GM18499 (cell line): ENCODE data around the gene LOXL3.

Experiments
- ATAC-seq: cut with Tn5 transposase; IDR thresholded peaks from one replicate; pipeline ENCODE4 v1.9.1; 2021; ENCODE audit warnings: moderate number of reproducible peaks; ENCODE audit not compliant: insufficient read depth, unreplicated experiment

The LOXL3 gene, protein sequence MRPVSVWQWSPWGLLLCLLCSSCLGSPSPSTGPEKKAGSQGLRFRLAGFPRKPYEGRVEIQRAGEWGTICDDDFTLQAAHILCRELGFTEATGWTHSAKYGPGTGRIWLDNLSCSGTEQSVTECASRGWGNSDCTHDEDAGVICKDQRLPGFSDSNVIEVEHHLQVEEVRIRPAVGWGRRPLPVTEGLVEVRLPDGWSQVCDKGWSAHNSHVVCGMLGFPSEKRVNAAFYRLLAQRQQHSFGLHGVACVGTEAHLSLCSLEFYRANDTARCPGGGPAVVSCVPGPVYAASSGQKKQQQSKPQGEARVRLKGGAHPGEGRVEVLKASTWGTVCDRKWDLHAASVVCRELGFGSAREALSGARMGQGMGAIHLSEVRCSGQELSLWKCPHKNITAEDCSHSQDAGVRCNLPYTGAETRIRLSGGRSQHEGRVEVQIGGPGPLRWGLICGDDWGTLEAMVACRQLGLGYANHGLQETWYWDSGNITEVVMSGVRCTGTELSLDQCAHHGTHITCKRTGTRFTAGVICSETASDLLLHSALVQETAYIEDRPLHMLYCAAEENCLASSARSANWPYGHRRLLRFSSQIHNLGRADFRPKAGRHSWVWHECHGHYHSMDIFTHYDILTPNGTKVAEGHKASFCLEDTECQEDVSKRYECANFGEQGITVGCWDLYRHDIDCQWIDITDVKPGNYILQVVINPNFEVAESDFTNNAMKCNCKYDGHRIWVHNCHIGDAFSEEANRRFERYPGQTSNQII

DNA sequence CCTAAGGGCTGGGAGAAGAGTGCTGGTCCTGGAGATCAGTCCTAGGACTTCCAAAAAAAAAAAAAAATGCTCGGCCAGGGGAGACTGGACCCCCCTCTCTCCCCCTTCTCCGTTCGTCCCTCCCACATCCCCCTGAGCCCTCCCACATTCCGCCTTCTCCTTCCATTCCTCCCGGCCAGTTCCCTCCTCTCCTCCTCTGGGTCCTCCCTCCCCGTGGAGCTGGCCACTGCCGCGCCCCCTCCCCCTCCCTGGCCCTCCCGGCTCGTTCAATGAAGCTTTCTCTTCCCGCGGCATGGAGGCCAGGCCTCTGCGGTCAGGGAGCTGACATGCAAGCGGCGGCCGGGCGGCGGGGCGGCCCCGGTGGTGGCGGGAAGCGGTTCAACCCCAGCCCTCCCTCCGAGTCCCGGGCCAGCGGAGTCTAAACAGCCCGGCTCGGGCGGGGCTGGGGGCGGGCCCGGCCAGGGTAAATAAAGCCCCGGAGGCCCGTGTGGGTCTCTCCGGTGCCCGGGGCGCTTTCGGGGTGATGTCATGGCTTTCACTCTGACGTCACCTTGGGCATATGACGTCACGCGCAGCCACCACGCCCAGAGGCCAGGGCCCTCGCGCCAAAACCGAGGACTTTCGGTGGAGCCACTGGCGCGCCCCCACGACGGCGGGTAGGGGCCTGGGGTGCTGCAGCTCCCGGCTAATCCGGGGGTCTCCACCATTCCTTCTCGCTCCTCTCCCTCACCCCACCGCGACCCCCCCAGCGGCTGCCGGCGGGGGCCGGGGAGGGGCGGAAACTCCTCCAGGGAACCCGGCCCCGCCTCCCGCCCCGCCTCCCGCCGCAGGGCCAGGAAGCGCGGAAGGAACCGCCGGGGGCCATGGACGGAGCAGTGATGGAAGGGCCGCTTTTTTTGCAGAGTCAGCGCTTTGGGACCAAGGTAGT is at the start of gene LOXL3, which contains the start of gene DOK1:
LOXL3 (minus strand) TSS at position 51 of the 928 bp plus-strand sequence. CDS start 1,308 bp downstream, outside the sequence.
DOK1 (plus strand) TSS at position 829 of the 928 bp plus-strand sequence; CDS start at position 864, 35 bp downstream.
- ATAC-seq: no peak

DNA sequence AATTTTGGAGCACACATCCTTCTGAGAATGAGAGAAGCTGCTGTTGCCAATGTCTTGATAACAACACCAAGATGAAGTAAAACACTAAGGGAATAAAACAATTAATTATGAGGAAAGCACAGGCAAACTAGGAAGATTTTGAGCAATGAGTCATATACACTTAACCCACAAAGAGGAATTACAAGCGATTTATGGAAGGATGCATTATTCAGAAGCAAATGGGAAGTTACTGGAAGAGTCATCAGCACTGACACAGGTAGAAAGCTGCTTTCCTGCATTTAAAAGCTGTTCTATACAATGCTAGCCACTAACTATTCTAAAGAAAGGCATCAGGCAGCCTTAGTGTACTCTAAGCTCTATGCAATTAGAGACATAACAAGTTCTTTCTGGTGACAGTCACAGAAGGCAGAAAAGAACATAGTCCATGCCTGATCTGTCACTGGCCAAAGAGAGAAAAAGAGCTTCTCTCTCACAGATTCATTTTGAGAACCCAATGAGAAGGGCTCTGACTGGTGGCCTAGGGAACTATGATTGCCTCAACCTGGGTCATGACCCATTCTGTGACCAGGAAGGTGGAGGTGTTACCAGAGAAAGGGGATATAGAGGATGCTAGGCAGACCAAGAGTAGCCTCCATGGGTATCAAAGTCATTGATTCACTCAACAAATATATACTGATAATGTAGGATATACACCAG is 49.0 kb upstream of the LOXL3 start:
- no peak for ATAC-seq

DNA sequence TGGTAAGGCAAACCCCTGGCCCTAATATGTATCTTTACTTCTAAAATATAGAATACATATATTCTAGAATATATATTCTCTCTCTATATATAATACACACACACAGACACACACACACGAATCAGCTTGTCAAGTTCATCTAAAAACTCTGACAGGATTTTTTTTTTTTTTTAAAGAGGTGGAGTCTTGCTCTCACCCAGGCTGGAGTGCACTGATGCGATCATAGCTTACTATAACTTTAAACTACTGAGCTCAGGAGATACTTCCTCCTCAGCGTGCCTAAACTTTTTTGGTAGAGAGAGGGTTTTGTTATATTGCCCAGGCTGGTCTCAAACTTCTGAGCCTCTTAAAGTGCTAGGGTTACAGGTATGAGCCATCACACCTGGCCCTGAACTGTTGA is 45.9 kb upstream of the LOXL3 start:
- no peak for ATAC-seq

DNA sequence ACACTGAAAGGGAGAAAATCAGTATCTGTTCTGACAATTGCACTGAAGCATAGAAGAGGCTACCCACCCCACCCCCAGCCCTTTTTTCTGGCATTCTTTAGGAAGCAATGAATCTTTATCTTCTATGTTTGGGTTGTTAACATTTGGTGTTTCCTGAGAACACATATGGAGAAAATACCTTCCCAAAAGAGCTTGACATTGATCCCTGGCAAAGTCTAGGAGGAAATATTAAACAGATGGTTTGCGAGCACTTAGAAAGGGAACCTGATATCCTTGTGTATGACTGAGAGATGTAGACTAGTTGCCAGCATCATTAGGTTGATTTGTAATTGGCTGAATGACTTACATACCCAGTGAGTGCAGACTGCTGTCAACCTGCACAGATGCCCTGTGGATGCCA is 43.7 kb upstream of the LOXL3 start:
- ATAC-seq: no peak

DNA sequence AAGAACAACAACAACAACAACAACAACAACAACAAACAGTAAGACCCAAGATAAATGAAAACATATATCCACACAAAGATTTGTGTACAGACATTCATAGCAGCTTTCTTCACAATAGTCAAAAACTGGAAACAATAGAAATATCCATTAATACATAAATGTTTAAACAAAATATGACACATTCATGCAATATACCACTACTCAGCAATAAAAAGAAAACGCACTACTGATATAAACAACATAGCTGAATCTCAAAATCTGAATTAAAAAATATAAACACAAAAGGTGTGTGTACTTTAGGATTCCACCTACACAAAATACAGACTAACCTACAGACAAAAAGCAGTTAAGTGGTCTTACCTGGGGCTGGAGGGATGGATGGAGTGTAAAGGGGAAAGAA is 42.8 kb upstream of the LOXL3 start:
- no peak for ATAC-seq

DNA sequence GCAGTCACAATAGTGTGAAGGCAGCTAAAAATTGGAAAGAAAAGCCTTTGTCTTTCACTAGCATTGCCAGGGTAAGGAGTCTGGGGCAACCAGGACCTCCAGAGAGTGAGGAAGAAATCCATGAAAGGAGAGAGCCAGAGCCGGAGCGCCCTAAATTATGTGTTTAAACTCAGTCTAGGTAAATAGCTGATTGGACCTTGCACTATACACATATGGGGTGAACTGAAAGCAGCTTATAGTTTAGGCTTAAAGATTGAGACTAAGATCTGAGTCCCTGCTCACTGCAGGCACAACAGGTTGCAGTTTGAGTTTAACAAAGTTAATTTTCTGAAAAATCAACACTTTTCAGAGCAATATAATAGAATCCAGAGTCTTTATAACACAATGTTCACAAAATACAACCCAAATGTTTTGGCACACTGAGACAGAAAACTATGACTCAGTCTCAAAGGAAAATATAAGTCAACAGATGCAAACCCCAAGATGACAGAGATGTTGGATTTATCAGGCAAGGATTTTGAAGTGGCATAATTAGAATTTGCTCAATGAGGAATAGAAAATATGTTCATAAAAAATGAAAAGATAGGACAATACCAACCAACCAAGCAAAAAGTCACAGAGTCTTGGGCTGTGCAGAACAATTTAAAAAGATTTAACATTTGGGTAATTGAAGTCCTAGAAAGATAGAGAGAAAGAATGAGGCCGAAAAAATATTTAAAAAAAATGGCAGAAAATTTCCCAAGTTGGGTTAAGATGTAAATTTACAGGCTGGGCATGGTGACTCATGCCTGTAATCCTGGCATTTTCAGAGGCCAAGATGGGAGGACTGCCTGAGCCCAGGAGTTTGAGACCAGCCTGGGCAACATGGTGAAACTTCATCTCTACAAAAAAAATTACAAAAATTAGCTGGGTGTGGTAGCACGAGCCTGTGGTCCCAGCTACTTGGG is 40.4 kb upstream of the LOXL3 start:
- ATAC-seq: no peak

DNA sequence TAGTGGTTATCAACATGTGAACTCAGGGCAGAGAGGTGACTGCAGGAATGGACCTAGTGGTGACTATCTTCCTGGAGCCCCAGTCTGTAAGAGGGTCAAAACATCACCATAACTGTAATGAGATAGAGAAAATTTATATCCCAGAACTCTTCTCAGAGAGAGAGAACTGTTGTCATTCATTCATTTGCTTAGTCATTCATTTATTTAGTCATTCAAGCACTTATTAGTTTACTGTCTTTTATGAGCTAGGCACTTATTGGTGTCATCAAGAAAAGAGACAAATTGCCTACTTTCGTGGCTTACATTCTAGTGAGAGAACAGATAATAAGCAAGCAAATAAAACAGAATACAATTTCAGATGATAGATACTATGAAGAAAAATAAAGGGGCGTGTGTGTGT is 34.9 kb upstream of the LOXL3 start:
- no peak for ATAC-seq

DNA sequence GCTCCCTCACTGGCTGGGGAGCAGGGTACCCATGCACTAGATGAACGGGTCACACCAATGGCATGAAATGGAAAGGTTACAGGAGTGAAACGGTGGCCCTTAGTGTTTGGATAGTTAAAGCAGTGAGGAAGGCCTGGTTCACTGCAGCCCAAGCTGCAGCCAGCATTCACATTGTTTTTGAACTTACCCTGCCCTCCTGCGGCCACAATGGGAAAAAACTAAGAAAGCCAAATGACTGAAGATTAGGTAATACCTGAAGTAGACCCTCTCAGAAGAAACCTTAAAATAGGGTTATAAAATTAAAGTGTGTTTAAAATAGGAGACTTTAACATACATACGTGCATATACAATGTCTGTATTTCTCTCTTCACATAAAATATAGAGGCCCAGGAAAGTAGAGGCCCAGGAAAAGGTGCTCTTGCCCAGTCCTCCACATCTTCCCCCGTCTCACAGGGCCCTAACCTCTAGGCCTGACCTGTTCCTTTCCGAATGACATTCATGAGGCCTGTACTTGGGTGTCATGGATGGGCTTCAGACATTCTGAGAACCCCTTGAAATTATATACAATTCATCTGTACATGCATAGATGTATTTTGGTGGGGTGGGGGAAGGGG is 34.0 kb upstream of the LOXL3 start:
- peak; percentile 58 for ATAC-seq

DNA sequence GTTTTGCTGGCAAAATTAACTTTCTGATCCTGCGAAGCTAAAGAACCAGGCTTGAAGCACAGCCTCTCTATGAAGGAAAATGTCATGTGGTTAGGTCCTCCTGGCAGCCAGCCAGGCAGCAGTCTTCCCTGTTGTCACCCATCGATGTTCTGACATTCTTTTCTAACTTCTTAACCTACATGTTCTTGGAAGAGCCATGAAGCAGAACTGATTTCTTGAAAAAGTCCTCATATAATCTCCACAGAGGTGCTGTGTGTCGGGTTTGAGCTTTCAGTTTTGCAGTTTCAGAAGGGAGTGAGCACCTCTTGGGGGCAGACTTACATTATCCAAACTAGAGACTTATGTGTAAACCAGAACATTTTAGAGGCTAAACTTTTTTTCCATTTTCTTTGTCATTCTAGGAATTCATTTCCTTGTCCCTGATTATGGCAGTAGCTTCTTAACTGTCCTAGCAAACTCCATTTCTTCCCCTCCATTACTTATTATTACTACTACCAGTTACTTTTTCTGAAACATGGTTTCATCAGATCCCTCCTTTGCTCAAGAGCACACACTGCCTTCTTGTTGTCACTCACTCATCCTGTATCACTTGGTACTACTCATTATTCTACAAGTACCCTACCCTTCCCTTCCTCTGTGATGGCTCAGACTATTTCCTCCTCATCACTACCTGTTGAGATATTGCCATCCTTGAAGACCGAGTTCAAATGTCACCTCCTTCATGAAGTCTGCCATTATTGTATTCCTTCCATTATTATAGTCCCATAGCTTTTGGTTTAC is 31.9 kb upstream of the LOXL3 start:
- ATAC-seq: no peak

DNA sequence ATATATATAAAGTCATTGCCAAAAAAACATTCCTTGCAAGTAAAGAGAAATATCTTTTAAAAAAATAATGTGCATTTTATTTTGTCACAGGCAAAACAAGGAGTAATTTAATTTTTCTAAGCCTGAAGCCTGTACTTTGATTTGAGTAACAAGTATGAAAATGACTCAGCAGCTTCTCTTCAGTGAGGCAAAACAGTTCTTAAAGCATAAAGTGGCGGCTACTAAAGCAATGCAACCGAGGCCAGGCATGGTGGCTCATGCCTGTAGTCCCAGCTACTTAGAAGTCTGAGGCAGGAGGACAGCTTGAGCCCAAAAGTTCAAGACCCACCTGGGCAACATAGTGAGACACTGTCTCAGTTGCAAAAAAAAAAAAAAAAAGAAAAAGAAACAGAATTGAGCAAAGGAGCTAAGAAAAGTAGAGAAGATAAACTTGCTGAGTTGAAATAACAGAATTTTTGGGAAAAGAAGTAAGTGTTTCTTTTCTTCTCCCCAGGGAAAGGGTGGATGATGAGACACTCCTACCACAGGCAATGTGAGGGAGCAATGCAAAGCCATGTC is 30.4 kb upstream of the LOXL3 start:
- ATAC-seq: peak; percentile 61

DNA sequence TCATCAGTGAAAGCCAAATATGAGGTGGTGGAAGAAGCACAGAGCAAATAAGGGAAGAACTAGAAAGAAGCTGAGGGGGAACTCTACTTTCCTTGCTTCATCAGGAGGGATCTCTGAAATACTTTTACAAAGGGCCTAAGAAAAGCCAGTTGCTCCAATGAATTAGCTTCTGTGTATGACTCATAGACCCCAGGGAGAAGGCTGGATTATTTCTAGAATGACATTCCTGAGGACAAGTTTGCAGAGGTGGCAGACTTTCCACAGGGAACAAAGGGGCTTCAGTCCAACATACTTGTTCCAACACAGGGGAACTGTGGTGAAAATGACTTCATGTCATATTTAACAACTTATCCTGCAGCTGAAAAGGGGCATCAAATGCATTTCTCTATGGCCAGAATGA is 29.8 kb upstream of the LOXL3 start:
- no peak for ATAC-seq

DNA sequence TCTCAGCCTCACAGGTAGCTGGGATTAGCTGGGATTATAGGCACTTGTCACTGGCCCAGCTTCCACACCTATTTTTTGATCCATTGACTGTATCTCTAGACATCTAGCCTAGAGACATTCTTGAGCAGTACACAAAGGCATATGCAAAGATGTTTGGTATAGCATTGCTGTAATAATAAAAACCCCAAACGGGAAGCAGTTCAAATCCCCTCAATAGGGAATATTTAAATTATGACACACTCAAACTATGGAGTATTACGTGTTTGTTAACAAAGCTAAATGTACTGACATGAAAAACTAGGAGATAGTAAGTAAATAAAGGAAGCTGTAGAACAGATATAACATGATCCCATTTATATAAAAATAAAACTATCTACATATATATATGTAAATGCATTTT is 28.4 kb upstream of the LOXL3 start:
- ATAC-seq: no peak

DNA sequence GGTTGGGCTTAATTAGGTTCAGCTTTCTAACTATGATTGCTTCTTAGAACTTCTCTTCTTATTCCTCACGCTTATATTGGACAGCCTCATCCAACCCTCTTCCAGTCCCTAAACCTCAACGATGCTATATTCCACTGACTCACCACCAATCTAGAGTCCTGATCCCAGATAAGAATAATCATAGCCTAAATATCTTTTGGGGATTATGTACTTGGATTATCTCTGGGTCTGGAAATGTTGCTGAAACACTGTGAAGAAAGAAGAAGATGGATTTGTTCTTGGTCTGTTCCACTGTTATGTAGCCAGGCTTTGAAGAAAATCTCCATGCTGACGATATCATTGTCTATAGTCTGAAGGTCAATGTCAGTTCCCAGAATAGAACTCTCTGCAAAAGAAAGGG is 27.7 kb upstream of the LOXL3 start:
- ATAC-seq: no peak

DNA sequence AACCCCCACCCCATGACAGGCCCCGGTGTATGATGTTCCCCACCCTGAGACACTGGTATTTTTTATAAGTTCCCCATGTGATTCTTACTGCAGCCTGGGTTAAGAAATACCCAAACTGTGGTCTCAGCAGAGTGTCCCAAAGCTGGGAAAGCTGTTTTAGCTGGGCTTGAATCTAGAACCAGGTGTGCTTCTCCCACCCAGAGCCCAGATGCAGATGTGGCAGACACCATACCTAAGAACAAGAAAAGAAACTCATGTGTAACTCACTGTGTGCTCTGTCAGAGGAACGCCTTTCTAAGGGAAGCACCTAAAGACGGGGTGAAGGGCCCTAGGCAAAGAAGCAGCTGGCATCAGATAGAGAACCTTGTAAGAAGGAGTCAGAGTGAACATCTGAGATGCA is 24.7 kb upstream of the LOXL3 start:
- no peak for ATAC-seq

DNA sequence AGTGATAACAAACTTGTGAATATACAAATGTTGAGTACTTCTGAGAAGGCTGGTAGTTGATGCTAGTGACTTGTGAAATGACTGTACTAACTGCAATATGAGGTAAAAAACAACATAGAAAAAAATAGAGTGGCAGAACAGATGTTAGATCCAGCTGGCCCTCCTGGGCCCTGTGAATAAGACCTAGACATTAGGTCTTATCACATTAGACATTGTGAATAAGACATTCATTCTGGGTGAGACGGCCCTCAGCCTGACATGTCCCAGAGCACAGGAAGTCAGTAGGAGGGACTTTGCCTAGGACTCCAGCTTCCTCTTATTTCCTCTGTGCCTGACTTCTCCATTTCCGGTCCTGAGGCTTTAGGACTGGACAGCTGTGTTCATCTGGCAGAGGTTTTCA is 23.7 kb upstream of the LOXL3 start:
- ATAC-seq: no peak

DNA sequence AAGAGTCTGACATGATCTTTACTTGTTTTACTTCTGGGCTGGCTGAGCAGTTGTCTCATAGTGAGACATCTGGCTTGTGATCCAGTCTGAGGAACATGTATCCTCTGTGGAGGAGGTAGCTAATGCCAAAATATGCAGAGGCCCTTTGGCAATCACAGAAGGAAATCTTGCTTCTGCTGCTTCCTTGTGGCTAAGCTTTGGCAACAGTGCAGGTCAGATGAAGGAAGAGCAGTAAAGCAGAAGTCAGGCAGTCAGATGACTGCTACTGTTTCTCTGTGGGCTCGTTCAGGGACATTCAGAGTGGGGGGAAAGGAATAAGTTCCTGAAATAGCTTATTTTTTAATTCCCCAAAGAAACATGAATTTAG is 23.1 kb upstream of the LOXL3 start:
- no peak for ATAC-seq

DNA sequence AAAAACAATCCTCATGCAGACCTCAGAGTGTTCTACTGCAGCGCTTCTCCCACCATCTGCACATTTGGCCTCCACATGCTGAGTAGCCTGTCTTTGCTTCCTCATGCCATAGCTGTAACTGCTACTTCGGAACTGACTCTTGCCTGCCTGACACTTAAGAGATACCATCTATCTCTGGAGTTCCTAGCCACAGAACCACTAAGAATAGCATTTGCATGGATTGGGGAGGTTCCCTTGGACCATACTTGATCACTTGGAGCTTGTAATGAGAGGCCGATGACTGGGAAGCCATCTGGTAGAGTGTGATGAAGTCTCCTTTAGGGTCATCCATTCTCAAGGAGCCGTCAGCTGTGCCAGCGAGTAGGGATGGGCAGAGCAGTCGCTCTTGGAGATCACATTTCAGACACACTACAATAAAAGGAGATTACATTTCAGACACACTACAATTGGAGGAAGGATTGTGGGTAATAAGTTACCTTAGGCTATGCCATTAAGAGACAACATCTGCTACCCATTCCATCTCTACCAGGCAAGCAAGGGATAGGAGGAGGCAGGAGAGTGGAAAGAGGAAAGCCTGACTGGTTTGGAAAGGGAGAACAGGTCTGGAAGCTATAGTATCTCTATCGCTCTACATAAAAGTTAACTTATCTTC is 22.6 kb upstream of the LOXL3 start:
- ATAC-seq: no peak
